ENCODE measurements around the gene TSPAN18. TPM values are rescaled to one million over a fixed set of nuclear protein-coding genes. Genes with fewer than 3 reads are reported as not detected.

Gene TSPAN18
- total and polyA plus RNA-seq, 9 donors = 2.1 to 35.3 (median 14.4) TPM

Other genes starting within 250 kb of the TSPAN18 start
- gene CD82, start 161.3 kb upstream of the TSPAN18 start, total RNA-seq = 10 to 100 TPM in 6 of 7 donors, 1 to 10 TPM in 1; 6.9 to 74.9 (median 39.1) TPM
- 10 to 100 TPM; 15.6 to 28.3 TPM for gene CD82, start 161.3 kb upstream of the TSPAN18 start, polyA plus RNA-seq
- gene TP53I11, start 223.9 kb downstream of the TSPAN18 start, total RNA-seq = 10 to 100 TPM in 6 of 7 donors, 1 to 10 TPM in 1; 9.2 to 51.9 (median 21.8) TPM
- 10 to 100 TPM; 20.3 to 26.6 TPM for gene TP53I11, start 223.9 kb downstream of the TSPAN18 start, polyA plus RNA-seq

Measured in ovary (tissue), 9 donors.